ENCODE measurements around the gene LRP2.
A peak's percentile ranks its signal among the peaks of the same experiment; 100 is the strongest.

The LRP2 gene

GRCh38 chr2:169237939-169238338 lies 124.4 kb downstream of the LRP2 start:
- H3K4me3 ChIP-seq (ENCODE audit: low read length) = no peak overlapping the region
- no peaks in the 10 kb centered on the region for H3K9me2 ChIP-seq (replicated peaks; ENCODE audit: insufficient read depth, low read length)
- no peak overlapping the region for H3K27ac ChIP-seq (ENCODE audit: low read length)
- H3K36me3 ChIP-seq (replicated peaks; ENCODE audit: insufficient read depth, low read length) = no peaks in the 10 kb centered on the region
- no peaks in the 10 kb centered on the region for H3F3A ChIP-seq (ENCODE audit: insufficient read depth, low read length)
- no peak for TF ChIP-seq EZH2phosphoT487 (IDR thresholded peaks at IDR 0.05; ENCODE audit: low read length)
- no peak overlapping the region for H3K9ac ChIP-seq (ENCODE audit: low read length)
- no peak overlapping the region for H3K4me2 ChIP-seq (ENCODE audit: low read depth, low read length)
- DNase-seq = no peak
- H3K79me2 ChIP-seq (ENCODE audit: low read length) = no peaks in the 10 kb centered on the region
- no peaks in the 10 kb centered on the region for H3K9me3 ChIP-seq (replicated peaks; ENCODE audit: insufficient read depth, low read length)
- H3K27me3 ChIP-seq (replicated peaks; ENCODE audit: insufficient read depth, low read length) = no peaks in the 10 kb centered on the region
- no peaks in the 10 kb centered on the region for H4K20me1 ChIP-seq (ENCODE audit: insufficient read depth, low read length)
- H3K4me1 ChIP-seq (ENCODE audit: low read length) = no peaks in the 10 kb centered on the region
- H2AFZ ChIP-seq (ENCODE audit: low read length) = no peak overlapping the region

- no peak overlapping the region for H2AFZ ChIP-seq (ENCODE audit: low read length)
- no peaks in the 10 kb centered on the region for H3K79me2 ChIP-seq (ENCODE audit: low read length)
- no peak overlapping the region for H3K9ac ChIP-seq (ENCODE audit: low read length)
- no peak overlapping the region for H3K4me3 ChIP-seq (ENCODE audit: low read length)
- H3K27ac ChIP-seq (ENCODE audit: low read length) = no peak overlapping the region
- TF ChIP-seq EZH2phosphoT487 (IDR thresholded peaks at IDR 0.05; ENCODE audit: low read length) = no peak
- TF ChIP-seq CTCF (IDR thresholded peaks at IDR 0.05; ENCODE audit: low read length) = no peak
- no peak for TF ChIP-seq EZH2 (optimal IDR thresholded peaks at IDR 0.05; ENCODE audit: low read depth, low read length)
- no peaks in the 10 kb centered on the region for H3K9me3 ChIP-seq (replicated peaks; ENCODE audit: insufficient read depth, low read length)
- H3F3A ChIP-seq (ENCODE audit: insufficient read depth, low read length) = no peaks in the 10 kb centered on the region
- no peaks in the 10 kb centered on the region for H3K4me1 ChIP-seq (ENCODE audit: low read length)
- no peaks in the 10 kb centered on the region for H3K9me2 ChIP-seq (replicated peaks; ENCODE audit: insufficient read depth, low read length)
- no peaks in the 10 kb centered on the region for H4K20me1 ChIP-seq (ENCODE audit: insufficient read depth, low read length)
- no peaks in the 10 kb centered on the region for H3K27me3 ChIP-seq (replicated peaks; ENCODE audit: insufficient read depth, low read length)
- peak; percentile 25 for DNase-seq
- H3K36me3 ChIP-seq (replicated peaks; ENCODE audit: insufficient read depth, low read length) = no peaks in the 10 kb centered on the region
- H3K4me2 ChIP-seq (ENCODE audit: low read depth, low read length) = no peak overlapping the region
Observed at GRCh38 chr2:169237286-169237685, 125.0 kb downstream of the LRP2 start.

- Histone ChIP-seq H3K27ac (ENCODE audit: low read length) (no peak overlapping the region), H2AFZ (ENCODE audit: low read length) (no peak overlapping the region), H3K4me2 (ENCODE audit: low read depth, low read length) (no peak overlapping the region), H3F3A (ENCODE audit: insufficient read depth, low read length) (no peaks in the 10 kb centered on the region), H3K4me3 (ENCODE audit: low read length) (no peak overlapping the region), H3K9me2 (replicated peaks; ENCODE audit: insufficient read depth, low read length) (no peaks in the 10 kb centered on the region), H3K79me2 (ENCODE audit: low read length) (no peaks in the 10 kb centered on the region), H3K4me1 (ENCODE audit: low read length) (no peaks in the 10 kb centered on the region), H3K36me3 (replicated peaks; ENCODE audit: insufficient read depth, low read length) (no peaks in the 10 kb centered on the region), H3K9ac (ENCODE audit: low read length) (no peak overlapping the region), H3K27me3 (replicated peaks; ENCODE audit: insufficient read depth, low read length) (no peaks in the 10 kb centered on the region), H3K9me3 (replicated peaks; ENCODE audit: insufficient read depth, low read length) (no peaks in the 10 kb centered on the region), H4K20me1 (ENCODE audit: insufficient read depth, low read length) (no peaks in the 10 kb centered on the region)
- DNase-seq = no peak
- TF ChIP-seq CTCF (IDR thresholded peaks at IDR 0.05; ENCODE audit: low read length) (no peak), EZH2phosphoT487 (IDR thresholded peaks at IDR 0.05; ENCODE audit: low read length) (no peak), EZH2 (optimal IDR thresholded peaks at IDR 0.05; ENCODE audit: low read depth, low read length) (no peak)
Observed at GRCh38 chr2:169232551-169233154, 129.7 kb downstream of the LRP2 start.

GRCh38 chr2:169230204-169230603 lies 132.1 kb downstream of the LRP2 start:
- no peak for TF ChIP-seq EZH2phosphoT487 (IDR thresholded peaks at IDR 0.05; ENCODE audit: low read length)
- no peak for TF ChIP-seq EZH2 (optimal IDR thresholded peaks at IDR 0.05; ENCODE audit: low read depth, low read length)
- no peak for TF ChIP-seq CTCF (IDR thresholded peaks at IDR 0.05; ENCODE audit: low read length)
- Histone ChIP-seq H2AFZ (ENCODE audit: low read length) (no peak overlapping the region), H3K4me1 (ENCODE audit: low read length) (no peaks in the 10 kb centered on the region), H3F3A (ENCODE audit: insufficient read depth, low read length) (no peaks in the 10 kb centered on the region), H3K9me3 (replicated peaks; ENCODE audit: insufficient read depth, low read length) (no peaks in the 10 kb centered on the region), H3K27ac (ENCODE audit: low read length) (no peak overlapping the region), H4K20me1 (ENCODE audit: insufficient read depth, low read length) (no peaks in the 10 kb centered on the region), H3K79me2 (ENCODE audit: low read length) (no peaks in the 10 kb centered on the region), H3K9me2 (replicated peaks; ENCODE audit: insufficient read depth, low read length) (no peaks in the 10 kb centered on the region), H3K27me3 (replicated peaks; ENCODE audit: insufficient read depth, low read length) (no peaks in the 10 kb centered on the region), H3K4me2 (ENCODE audit: low read depth, low read length) (no peak overlapping the region), H3K4me3 (ENCODE audit: low read length) (no peak overlapping the region), H3K36me3 (replicated peaks; ENCODE audit: insufficient read depth, low read length) (no peaks in the 10 kb centered on the region), H3K9ac (ENCODE audit: low read length) (no peak overlapping the region)
- no peak for DNase-seq

Measured in MM.1S (cell line).